Cardiac muscle cell (in vitro differentiated cells and primary cell): ENCODE measurements around the gene RPRD1A. TPM values are rescaled to one million over a fixed set of nuclear protein-coding genes. Genes with fewer than 3 reads are reported as not detected.
"Not testable (repeated sequence)": the region's sequence is repeated elsewhere in the genome, so short reads cannot be mapped to it uniquely, and the experiment has no call there.

ENCODE experiments used
- DNase-seq, 2 donors: peaks; one replicate each; pipeline versions ENCODE4 v3.0.0 to v3.0.0-alpha.2; 2010 to 2017; ENCODE audit warnings: low read depth in 1 of 2, low spot score in 1 of 2
- H3K27ac ChIP-seq: fragments of 200-600 bp; sonication (generic); 2 replicates; pipeline ENCODE4 v1.5.1; 2016
- H3K27me3 ChIP-seq: fragments of 200-600 bp; sonication (generic); 2 replicates; pipeline ENCODE4 v1.6.0; 2016; ENCODE audit warnings: control low read depth
- H3K36me3 ChIP-seq: fragments of 200-600 bp; sonication (generic); 2 replicates; pipeline ENCODE4 v1.5.1; 2016; ENCODE audit warnings: control low read depth
- H3K4me1 ChIP-seq: fragments of 200-600 bp; sonication (generic); 2 replicates; pipeline ENCODE4 v1.8.1; 2017; ENCODE audit warnings: low read depth, mild to moderate bottlenecking, mixed run types
- H3K4me3 ChIP-seq: fragments of 200-600 bp; sonication (generic); 2 replicates; pipeline ENCODE4 v1.5.1; 2016; ENCODE audit warnings: mild to moderate bottlenecking
- H3K9me3 ChIP-seq: fragments of 200-600 bp; sonication (generic); 2 replicates; pipeline ENCODE4 v1.5.1; 2017; ENCODE audit warnings: low read depth, mild to moderate bottlenecking, control low read depth
- CTCF ChIP-seq: IDR thresholded peaks from 2 replicates; pipeline ENCODE4 v1.5.1; 2012; ENCODE audit warnings: low read depth, mild to moderate bottlenecking, low read length
- polyA plus RNA-seq: library from polyadenylated mRNA; unstranded; fragments of >200 nt; fragmentation: Nextera tagmentation; extraction: Ambion mirVana; gene quantifications from 2 replicates; pipeline ENCODE4 v1.2.1, GENCODE V29; 2016
- total RNA-seq: library from RNA; depleted of rRNA; stranded (reverse); fragments of >200 nt; gene quantifications from 2 replicates; pipeline ENCODE4 v1.2.3, GENCODE V29; 2016

The RPRD1A gene
- total and polyA plus RNA-seq, 2 experiments from 2014 or later: 29.5 to 89.3 TPM

GRCh38 chr18:36075862-36076587 lies 8.7 kb upstream of the RPRD1A start:
- Histone ChIP-seq H3K36me3 (no peaks in the 10 kb centered on the region), H3K27me3 (no peaks in the 10 kb centered on the region), H3K4me3 (no peak overlapping the region), H3K4me1 (no peaks in the 10 kb centered on the region), H3K27ac (no peak overlapping the region), H3K9me3 (no peaks in the 10 kb centered on the region)
- DNase-seq: peak in 1 of 2 donors; percentile 85
- TF ChIP-seq CTCF: no peak

- no peaks in the 10 kb centered on the region for H3K4me1 ChIP-seq
- DNase-seq: no peak
- H3K27me3 ChIP-seq: no peaks in the 10 kb centered on the region
- no peak overlapping the region for H3K27ac ChIP-seq
- H3K4me3 ChIP-seq: no peak overlapping the region
- no peaks in the 10 kb centered on the region for H3K36me3 ChIP-seq
- no peak for TF ChIP-seq CTCF
- no peaks in the 10 kb centered on the region for H3K9me3 ChIP-seq
Measured at GRCh38 chr18:36074435-36074834, 7.1 kb upstream of the RPRD1A start.

- no peak for TF ChIP-seq CTCF
- Histone ChIP-seq H3K27ac (no peak overlapping the region), H3K36me3 (no peaks in the 10 kb centered on the region), H3K9me3 (no peaks in the 10 kb centered on the region), H3K4me3 (no peak overlapping the region), H3K4me1 (no peaks in the 10 kb centered on the region), H3K27me3 (no peaks in the 10 kb centered on the region)
- DNase-seq: no peak
Measured at GRCh38 chr18:36073676-36074075, 6.3 kb upstream of the RPRD1A start.

GRCh38 chr18:36072406-36072805 lies 5.0 kb upstream of the RPRD1A start:
- not testable (repeated sequence) for H3K9me3 ChIP-seq, H3K27ac ChIP-seq, H3K4me1 ChIP-seq, H3K36me3 ChIP-seq, DNase-seq, H3K4me3 ChIP-seq, H3K27me3 ChIP-seq

GRCh38 chr18:36066686-36067054 lies 689 bp downstream of the RPRD1A start:
- H3K9me3 ChIP-seq: no peaks in the 10 kb centered on the region
- H3K4me3 ChIP-seq: peak overlapping the region; percentile 88
- DNase-seq: no peak
- peaks cover 12% of the 10 kb centered on the region for H3K4me1 ChIP-seq
- peak overlapping the region; percentile 96 for H3K27ac ChIP-seq
- no peaks in the 10 kb centered on the region for H3K27me3 ChIP-seq
- H3K36me3 ChIP-seq: no peaks in the 10 kb centered on the region
- no peak for TF ChIP-seq CTCF

- H3K36me3 ChIP-seq: no peaks in the 10 kb centered on the region
- DNase-seq: peak in 1 of 2 donors; percentile 43
Measured at GRCh38 chr18:36066001-36066400, 1.4 kb downstream of the RPRD1A start.

GRCh38 chr18:36064809-36065079 lies 2.6 kb downstream of the RPRD1A start:
- H3K36me3 ChIP-seq, H3K27me3 ChIP-seq, H3K9me3 ChIP-seq, DNase-seq, H3K27ac ChIP-seq, H3K4me3 ChIP-seq: not testable (repeated sequence)
- peaks cover 21% of the 10 kb centered on the region for H3K4me1 ChIP-seq

More at GRCh38 chr18:36066001-36066400, 1.4 kb downstream of the RPRD1A start:
- Histone ChIP-seq H3K9me3 (no peaks in the 10 kb centered on the region), H3K27me3 (no peaks in the 10 kb centered on the region), H3K4me1 (peaks cover 19% of the 10 kb centered on the region), H3K27ac (peak overlapping the region; percentile 96), H3K4me3 (peak overlapping the region; percentile 88)
- no peak for TF ChIP-seq CTCF
